Measurements from ENCODE around the gene DSP. TPM values are rescaled to one million over a fixed set of nuclear protein-coding genes. Genes with fewer than 3 reads are reported as not detected.

The DSP gene
- polyA plus RNA-seq, 3 donors from 2014 or later = not detected

Other genes with a start within 250 kb of the DSP start
- 100 to 1,000 TPM; 134 to 247 (median 207) TPM for gene SSR1, start 228.5 kb upstream of the DSP start, polyA plus RNA-seq
- under 1 TPM in 1 of 3 donors, not detected in 2; 0.21 TPM for gene CAGE1, start 151.9 kb upstream of the DSP start, polyA plus RNA-seq
- gene RIOK1, start 151.9 kb upstream of the DSP start, polyA plus RNA-seq = 10 to 100 TPM; 14.0 to 23.7 (median 15.6) TPM
- 1 to 10 TPM; 4.2 to 10.0 (median 9.8) TPM for gene SNRNP48, start 48.5 kb downstream of the DSP start, polyA plus RNA-seq
- under 1 TPM in 2 of 3 donors, not detected in 1; 0.13 to 0.22 TPM for gene BMP6, start 184.4 kb downstream of the DSP start, polyA plus RNA-seq